Activated naive CD4-positive, alpha-beta T cell treated with anti-CD3 and anti-CD28 coated beads for 36 hours (primary cell): ENCODE results near the gene WDFY2. TPM values are rescaled to one million over a fixed set of nuclear protein-coding genes. Genes with fewer than 3 reads are reported as not detected.
"Not testable (repeated sequence)": the region's sequence is repeated elsewhere in the genome, so short reads cannot be mapped to it uniquely, and the experiment has no call there.

ENCODE experiments used
- CTCF ChIA-PET: fragments of 350-600 bp; sonication (Branson Sonifier 250); formaldehyde crosslinking; loops from one replicate; lab custom pipeline; 2021; ENCODE audit warnings: antibody characterized with exemption; lab: Charles Lee
- DNase-seq: peaks from one replicate; pipeline ENCODE4 v3.0.0-alpha.2; 2020
- H3K27ac Mint-ChIP-seq: one replicate; pipeline ENCODE4 v1.8.0; 2021; ENCODE audit warnings: mild to moderate bottlenecking, mixed read lengths
- H3K27me3 Mint-ChIP-seq: one replicate; pipeline ENCODE4 v1.8.0; 2021; ENCODE audit warnings: low read depth, mixed read lengths
- H3K36me3 Mint-ChIP-seq: one replicate; pipeline ENCODE4 v1.8.0; 2021; ENCODE audit warnings: low read depth, mixed read lengths
- H3K4me1 Mint-ChIP-seq: one replicate; pipeline ENCODE4 v1.8.0; 2021; ENCODE audit warnings: low read depth, mixed read lengths
- H3K4me3 Mint-ChIP-seq: one replicate; pipeline ENCODE4 v1.8.0; 2021; ENCODE audit warnings: mild to moderate bottlenecking, moderate library complexity, mixed read lengths
- H3K9me3 Mint-ChIP-seq: one replicate; pipeline ENCODE4 v1.8.0; 2021; ENCODE audit warnings: mixed read lengths
- intact Hi-C: fragments of 100-400 bp; cut with micrococcal nuclease; formaldehyde crosslinking; loops from one replicate; pipeline ENCODE4 v1.15.1; 2023
- total RNA-seq, 2 experiments: library from RNA; stranded (reverse); gene quantifications; one replicate each; pipeline ENCODE4 v1.2.3, GENCODE V29; 2021

Gene WDFY2
- 10 to 100 TPM in 1 of 2 experiments, 1 to 10 TPM in 1; 8.3 to 11.3 TPM for total RNA-seq

GRCh38 chr13:51583875-51584730 lies at the start of gene WDFY2:
Gene WDFY2 (plus strand): TSS chr13:51584462. CDS start chr13:51584688, 226 bp downstream.
- H3K4me1 Mint-ChIP-seq = peaks cover 33% of the 10 kb centered on the region
- no peaks in the 10 kb centered on the region for H3K9me3 Mint-ChIP-seq
- no peaks in the 10 kb centered on the region for H3K36me3 Mint-ChIP-seq
- intact Hi-C loops = loop anchor here (1.0 to 2.0 kb wide), 15 partner anchors 30 to 1791 kb away; partner anchors contain the start of genes ALG11, CKAP2, INTS6 and KPNA3
- CTCF ChIA-PET = interaction anchor here (0.8 to 2.6 kb wide), 3 partner anchors 31 to 214 kb away, joined by 3 to 10 read pairs (median 5); no protein-coding TSS in a partner anchor
- no peaks in the 10 kb centered on the region for H3K27me3 Mint-ChIP-seq
- peak within 1 kb of the TSS; percentile 88 for H3K4me3 Mint-ChIP-seq
- H3K27ac Mint-ChIP-seq = peak within 1 kb of the TSS; percentile 95
- peak; percentile 99 for DNase-seq

DNA sequence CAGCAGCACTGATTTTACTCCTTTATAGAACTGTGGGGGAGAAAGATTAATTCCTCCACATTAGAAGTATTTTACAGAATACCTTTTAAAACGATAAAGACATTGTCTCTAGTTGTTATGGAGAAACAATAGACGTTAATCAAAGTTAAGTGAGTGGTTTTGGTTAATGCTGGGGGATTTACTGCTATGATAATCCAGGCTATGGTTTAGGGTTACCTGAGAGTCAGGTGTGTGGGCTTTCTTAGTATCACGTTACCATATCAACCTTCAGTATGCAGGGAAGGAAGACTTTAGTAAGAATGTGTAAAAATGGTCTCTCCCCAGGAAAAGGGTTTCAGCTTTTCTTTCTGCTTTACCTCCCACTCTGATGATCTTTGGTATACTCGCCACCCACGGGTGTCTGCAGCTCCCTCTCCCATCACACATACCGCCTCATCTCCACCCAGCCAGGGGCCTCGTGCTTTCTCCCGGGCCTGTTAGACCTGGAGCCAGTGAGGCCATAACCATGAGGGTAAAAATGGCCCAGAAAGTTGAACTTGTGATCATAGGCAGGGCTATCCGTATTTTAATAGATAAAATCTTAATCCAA lies 45.6 kb upstream of the WDFY2 start:
- Mint-ChIP-seq H3K27me3 (no peaks in the 10 kb centered on the region), H3K4me1 (peaks cover 15% of the 10 kb centered on the region), H3K4me3 (no peak overlapping the region), H3K36me3 (no peaks in the 10 kb centered on the region), H3K9me3 (no peaks in the 10 kb centered on the region), H3K27ac (no peak overlapping the region)
- intact Hi-C loops = no loop called here
- no peak for DNase-seq
- CTCF ChIA-PET = interaction anchor here (0.8 kb wide), 1 partner anchor 259 kb away, joined by 3 read pairs; no protein-coding TSS in a partner anchor

- no peaks in the 10 kb centered on the region for H3K36me3 Mint-ChIP-seq
- DNase-seq = no peak
Observed at GRCh38 chr13:51539887-51540286, 44.4 kb upstream of the WDFY2 start.

DNA sequence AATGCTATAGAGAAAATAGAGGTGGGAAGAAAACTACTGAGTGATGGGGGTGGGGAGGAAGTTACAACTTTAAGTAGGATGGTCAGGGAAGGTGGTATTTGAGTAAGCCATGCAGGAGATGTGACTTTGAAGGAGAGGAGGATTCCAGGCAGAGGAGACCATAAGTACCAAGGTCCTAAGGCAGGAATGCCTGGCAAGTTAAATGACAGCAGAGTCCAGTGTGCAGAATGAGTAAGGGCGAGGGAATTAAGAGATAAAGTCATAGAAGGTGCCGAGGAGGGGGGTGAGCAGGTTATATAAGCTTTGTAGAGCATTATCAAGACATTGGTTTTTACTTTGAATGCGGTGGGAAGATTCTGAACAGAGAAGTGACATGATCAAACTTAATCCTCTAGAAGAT lies 43.2 kb upstream of the WDFY2 start:
- CTCF ChIA-PET = no interaction called here
- no peaks in the 10 kb centered on the region for H3K36me3 Mint-ChIP-seq
- H3K4me3 Mint-ChIP-seq = no peak overlapping the region
- no peak overlapping the region for H3K27ac Mint-ChIP-seq
- H3K4me1 Mint-ChIP-seq = peaks cover 3% of the 10 kb centered on the region
- DNase-seq = no peak
- H3K27me3 Mint-ChIP-seq = no peaks in the 10 kb centered on the region
- intact Hi-C loops = no loop called here
- no peaks in the 10 kb centered on the region for H3K9me3 Mint-ChIP-seq

More at GRCh38 chr13:51539887-51540286, 44.4 kb upstream of the WDFY2 start:
- intact Hi-C loops = no loop called here
- H3K9me3 Mint-ChIP-seq = no peaks in the 10 kb centered on the region
- CTCF ChIA-PET = no interaction called here
- H3K27me3 Mint-ChIP-seq = no peaks in the 10 kb centered on the region
- no peak overlapping the region for H3K27ac Mint-ChIP-seq
- H3K4me1 Mint-ChIP-seq = peaks cover 6% of the 10 kb centered on the region
- H3K4me3 Mint-ChIP-seq = no peak overlapping the region

DNA sequence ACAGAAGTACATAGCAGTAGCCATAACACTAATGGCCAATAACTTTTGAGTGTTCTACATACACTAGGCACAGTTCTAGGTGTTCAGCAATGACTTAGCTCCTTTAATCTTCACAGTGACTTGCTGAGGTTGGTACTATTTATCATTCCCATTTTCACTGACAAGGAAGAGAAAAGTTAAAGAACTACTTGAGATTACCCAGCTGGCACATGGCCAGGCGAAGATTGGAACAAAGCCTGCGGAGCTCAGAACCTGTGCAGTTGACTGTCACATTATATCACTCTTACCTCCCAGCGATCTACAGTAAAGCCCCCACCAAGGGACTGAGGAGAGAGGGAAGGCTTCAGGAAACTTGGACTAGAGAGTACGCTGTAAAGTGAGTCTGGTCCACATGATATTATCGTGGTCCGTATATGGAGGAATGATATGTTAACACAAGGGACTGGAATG lies 42.4 kb upstream of the WDFY2 start:
- CTCF ChIA-PET = interaction anchor here (1.3 kb wide), 1 partner anchor 11 kb away, joined by 5 read pairs; no protein-coding TSS in a partner anchor

GRCh38 chr13:51542346-51543242 lies 41.7 kb upstream of the WDFY2 start:
- Mint-ChIP-seq H3K9me3 (no peaks in the 10 kb centered on the region), H3K4me3 (no peak overlapping the region)

More for the DNA sequence above, 42.4 kb upstream of the WDFY2 start:
- Mint-ChIP-seq H3K27ac (no peak overlapping the region), H3K4me3 (no peak overlapping the region), H3K36me3 (no peaks in the 10 kb centered on the region), H3K27me3 (no peaks in the 10 kb centered on the region), H3K4me1 (peaks cover 3% of the 10 kb centered on the region), H3K9me3 (no peaks in the 10 kb centered on the region)
- DNase-seq = no peak
- intact Hi-C loops = no loop called here

GRCh38 chr13:51545446-51545845 lies 38.8 kb upstream of the WDFY2 start:
- H3K4me3 Mint-ChIP-seq, H3K36me3 Mint-ChIP-seq, intact Hi-C loops, DNase-seq, H3K27ac Mint-ChIP-seq, H3K4me1 Mint-ChIP-seq, CTCF ChIA-PET, H3K27me3 Mint-ChIP-seq, H3K9me3 Mint-ChIP-seq: not testable (repeated sequence)

More at GRCh38 chr13:51542346-51543242, 41.7 kb upstream of the WDFY2 start:
- peaks cover 3% of the 10 kb centered on the region for H3K4me1 Mint-ChIP-seq
- no peaks in the 10 kb centered on the region for H3K36me3 Mint-ChIP-seq
- no peak overlapping the region for H3K27ac Mint-ChIP-seq
- no peak for DNase-seq
- no peaks in the 10 kb centered on the region for H3K27me3 Mint-ChIP-seq
- CTCF ChIA-PET = interaction anchor here (1.3 kb wide), 1 partner anchor 11 kb away, joined by 5 read pairs; no protein-coding TSS in a partner anchor
- intact Hi-C loops = no loop called here

- CTCF ChIA-PET = no interaction called here
- Mint-ChIP-seq H3K4me3 (no peak overlapping the region), H3K27ac (no peak overlapping the region), H3K4me1 (peaks cover 5% of the 10 kb centered on the region), H3K27me3 (no peaks in the 10 kb centered on the region), H3K36me3 (no peaks in the 10 kb centered on the region), H3K9me3 (no peaks in the 10 kb centered on the region)
- intact Hi-C loops = no loop called here
- DNase-seq = no peak
Observed at GRCh38 chr13:51547425-51548176, 36.7 kb upstream of the WDFY2 start.

DNA sequence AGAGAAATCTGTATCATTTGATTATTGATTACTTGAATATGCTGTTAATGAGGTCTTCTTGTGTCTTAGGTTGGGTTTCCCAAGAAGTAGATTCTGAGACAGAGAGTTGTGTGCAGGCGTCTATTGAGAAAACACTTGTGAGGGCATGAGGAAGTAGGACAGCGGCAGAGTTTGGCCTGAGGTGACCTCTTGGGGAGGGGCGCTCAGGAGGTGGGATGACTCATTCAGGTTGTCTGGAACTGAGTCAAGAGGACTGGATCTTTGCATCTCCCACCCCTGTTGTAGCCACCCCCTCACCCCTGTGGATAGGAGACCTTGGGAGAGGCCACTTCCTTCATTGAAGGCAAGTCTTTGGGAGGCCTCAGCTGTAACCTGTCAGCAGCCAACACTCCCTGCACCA lies 35.2 kb upstream of the WDFY2 start:
- Mint-ChIP-seq H3K4me3 (no peak overlapping the region), H3K36me3 (no peaks in the 10 kb centered on the region), H3K4me1 (peaks cover 5% of the 10 kb centered on the region), H3K9me3 (no peaks in the 10 kb centered on the region), H3K27me3 (no peaks in the 10 kb centered on the region), H3K27ac (no peak overlapping the region)
- DNase-seq = no peak
- intact Hi-C loops = no loop called here
- CTCF ChIA-PET = interaction anchor here (0.9 kb wide), 1 partner anchor 16 kb away, joined by 3 read pairs; no protein-coding TSS in a partner anchor

DNA sequence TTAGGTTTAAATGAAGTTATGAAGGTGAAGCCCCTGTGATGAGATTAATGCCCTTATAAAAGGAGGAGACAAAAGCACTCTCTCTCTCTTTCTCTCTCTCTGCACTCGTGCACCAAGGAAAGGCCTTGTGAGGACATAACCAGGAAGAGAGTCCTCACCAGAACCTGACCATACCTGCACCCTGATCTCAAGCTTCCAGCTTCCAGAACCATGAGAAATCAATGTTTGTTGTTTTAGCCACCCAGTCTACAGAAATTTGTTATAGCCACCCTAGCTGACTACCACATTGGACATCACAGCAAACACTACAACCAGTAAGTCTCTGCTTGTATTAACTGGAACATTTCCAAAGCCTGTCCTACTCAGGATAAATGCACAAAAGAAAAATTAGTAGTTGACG lies 34.7 kb upstream of the WDFY2 start:
- intact Hi-C loops = no loop called here
- H3K27me3 Mint-ChIP-seq = no peaks in the 10 kb centered on the region
- no peak overlapping the region for H3K4me3 Mint-ChIP-seq
- no peak overlapping the region for H3K27ac Mint-ChIP-seq
- H3K9me3 Mint-ChIP-seq = no peaks in the 10 kb centered on the region
- no peaks in the 10 kb centered on the region for H3K36me3 Mint-ChIP-seq
- H3K4me1 Mint-ChIP-seq = peaks cover 5% of the 10 kb centered on the region
- CTCF ChIA-PET = no interaction called here
- DNase-seq = no peak

- Mint-ChIP-seq H3K36me3 (no peaks in the 10 kb centered on the region), H3K27me3 (no peaks in the 10 kb centered on the region), H3K4me3 (no peak overlapping the region), H3K27ac (no peak overlapping the region), H3K9me3 (no peaks in the 10 kb centered on the region), H3K4me1 (peaks cover 5% of the 10 kb centered on the region)
- DNase-seq = no peak
- intact Hi-C loops = no loop called here
- CTCF ChIA-PET = no interaction called here
Observed at GRCh38 chr13:51550151-51550550, 34.1 kb upstream of the WDFY2 start.
